ENCODE data around the gene SYNPR.

GRCh38 chr3:63580151-63580550, 302.0 kb downstream of the SYNPR start:
- TF ChIP-seq, protein P1, sequence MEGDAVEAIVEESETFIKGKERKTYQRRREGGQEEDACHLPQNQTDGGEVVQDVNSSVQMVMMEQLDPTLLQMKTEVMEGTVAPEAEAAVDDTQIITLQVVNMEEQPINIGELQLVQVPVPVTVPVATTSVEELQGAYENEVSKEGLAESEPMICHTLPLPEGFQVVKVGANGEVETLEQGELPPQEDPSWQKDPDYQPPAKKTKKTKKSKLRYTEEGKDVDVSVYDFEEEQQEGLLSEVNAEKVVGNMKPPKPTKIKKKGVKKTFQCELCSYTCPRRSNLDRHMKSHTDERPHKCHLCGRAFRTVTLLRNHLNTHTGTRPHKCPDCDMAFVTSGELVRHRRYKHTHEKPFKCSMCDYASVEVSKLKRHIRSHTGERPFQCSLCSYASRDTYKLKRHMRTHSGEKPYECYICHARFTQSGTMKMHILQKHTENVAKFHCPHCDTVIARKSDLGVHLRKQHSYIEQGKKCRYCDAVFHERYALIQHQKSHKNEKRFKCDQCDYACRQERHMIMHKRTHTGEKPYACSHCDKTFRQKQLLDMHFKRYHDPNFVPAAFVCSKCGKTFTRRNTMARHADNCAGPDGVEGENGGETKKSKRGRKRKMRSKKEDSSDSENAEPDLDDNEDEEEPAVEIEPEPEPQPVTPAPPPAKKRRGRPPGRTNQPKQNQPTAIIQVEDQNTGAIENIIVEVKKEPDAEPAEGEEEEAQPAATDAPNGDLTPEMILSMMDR (IDR thresholded peaks at IDR 0.05; ENCODE audit: borderline replicate concordance, extremely low read depth, low read length, poor library complexity, severe bottlenecking) = no peak
- TF ChIP-seq EZH2 (IDR thresholded peaks at IDR 0.05; ENCODE audit: borderline replicate concordance, low read depth, low read length, severe bottlenecking) = no peak
